ENCODE measurements around the gene GARIN5B. TPM values are rescaled to one million over a fixed set of nuclear protein-coding genes. Genes with fewer than 3 reads are reported as not detected.

Gene GARIN5B
- total and polyA plus RNA-seq, 2 donors (not counting 1 experiment from before 2014, with no cell fraction given) = not detected

Other genes with a start within 250 kb of the GARIN5B start
- 174 and 179 TPM in 2 replicates for gene PPP1R12C, start 245.6 kb downstream of the GARIN5B start, total RNA-seq
- gene PPP1R12C, start 245.6 kb downstream of the GARIN5B start, polyA plus RNA-seq = 145 and 231 TPM in 2 replicates
- gene TNNT1, start 214.1 kb downstream of the GARIN5B start, total RNA-seq = not detected in 2 replicates
- not detected in 2 replicates for gene TNNT1, start 214.1 kb downstream of the GARIN5B start, polyA plus RNA-seq
- gene TNNI3, start 205.5 kb downstream of the GARIN5B start, total RNA-seq = not detected in 2 replicates
- gene TNNI3, start 205.5 kb downstream of the GARIN5B start, polyA plus RNA-seq = not detected in 2 replicates
- not detected in 2 replicates for gene DNAAF3, start 196.6 kb downstream of the GARIN5B start, total RNA-seq
- gene DNAAF3, start 196.6 kb downstream of the GARIN5B start, polyA plus RNA-seq = not detected in 2 replicates
- gene SYT5, start 183.0 kb downstream of the GARIN5B start, total RNA-seq = 0.94 and 1.2 TPM in 2 replicates
- gene SYT5, start 183.0 kb downstream of the GARIN5B start, polyA plus RNA-seq = 0.27 and 1.5 TPM in 2 replicates
- gene PTPRH, start 153.8 kb downstream of the GARIN5B start, total RNA-seq = not detected in 2 replicates
- gene PTPRH, start 153.8 kb downstream of the GARIN5B start, polyA plus RNA-seq = not detected in 2 replicates
- gene TMEM86B, start 134.5 kb downstream of the GARIN5B start, total RNA-seq = 19.4 and 20.7 TPM in 2 replicates
- 13.6 and 14.5 TPM in 2 replicates for gene TMEM86B, start 134.5 kb downstream of the GARIN5B start, polyA plus RNA-seq
- gene PPP6R1, start 104.2 kb downstream of the GARIN5B start, total RNA-seq = 193 and 195 TPM in 2 replicates
- gene PPP6R1, start 104.2 kb downstream of the GARIN5B start, polyA plus RNA-seq = 122 and 125 TPM in 2 replicates
- gene HSPBP1, start 83.2 kb downstream of the GARIN5B start, total RNA-seq = 15.6 and 18.2 TPM in 2 replicates
- gene HSPBP1, start 83.2 kb downstream of the GARIN5B start, polyA plus RNA-seq = 18.9 and 19.0 TPM in 2 replicates
- gene BRSK1, start 79.3 kb downstream of the GARIN5B start, total RNA-seq = 0.94 and 1.7 TPM in 2 replicates
- 1.4 and 4.0 TPM in 2 replicates for gene BRSK1, start 79.3 kb downstream of the GARIN5B start, polyA plus RNA-seq
- gene TMEM150B, start 37.9 kb downstream of the GARIN5B start, total RNA-seq = not detected in 2 replicates
- gene TMEM150B, start 37.9 kb downstream of the GARIN5B start, polyA plus RNA-seq = 1.4 TPM in 1 of 2 replicates, not detected in the other
- 19.6 and 22.2 TPM in 2 replicates for gene KMT5C, start 23.4 kb downstream of the GARIN5B start, total RNA-seq
- 23.6 and 37.8 TPM in 2 replicates for gene KMT5C, start 23.4 kb downstream of the GARIN5B start, polyA plus RNA-seq
- not detected in 2 replicates for gene COX6B2, start 8.5 kb downstream of the GARIN5B start, total RNA-seq
- 0.07 TPM in 1 of 2 replicates, not detected in the other for gene COX6B2, start 8.5 kb downstream of the GARIN5B start, polyA plus RNA-seq
- gene IL11, start 7.2 kb upstream of the GARIN5B start, total RNA-seq = not detected in 2 replicates
- gene IL11, start 7.2 kb upstream of the GARIN5B start, polyA plus RNA-seq = 0.13 TPM in 1 of 2 replicates, not detected in the other
- gene TMEM190, start 13.6 kb upstream of the GARIN5B start, total RNA-seq = not detected in 2 replicates
- not detected in 2 replicates for gene TMEM190, start 13.6 kb upstream of the GARIN5B start, polyA plus RNA-seq
- gene TMEM238, start 21.0 kb upstream of the GARIN5B start, total RNA-seq = 4.3 and 4.7 TPM in 2 replicates
- 0.76 and 2.7 TPM in 2 replicates for gene TMEM238, start 21.0 kb upstream of the GARIN5B start, polyA plus RNA-seq
- 2,397 and 2,578 TPM in 2 replicates for gene RPL28, start 22.7 kb upstream of the GARIN5B start, total RNA-seq
- 4,661 and 8,441 TPM in 2 replicates for gene RPL28, start 22.7 kb upstream of the GARIN5B start, polyA plus RNA-seq
- gene UBE2S, start 44.5 kb upstream of the GARIN5B start, total RNA-seq = 20.6 and 29.0 TPM in 2 replicates
- 50.0 and 72.7 TPM in 2 replicates for gene UBE2S, start 44.5 kb upstream of the GARIN5B start, polyA plus RNA-seq
- gene SHISA7, start 80.0 kb upstream of the GARIN5B start, total RNA-seq = not detected in 2 replicates
- 0.06 TPM in 1 of 2 replicates, not detected in the other for gene SHISA7, start 80.0 kb upstream of the GARIN5B start, polyA plus RNA-seq
- 10.0 and 11.1 TPM in 2 replicates for gene ISOC2, start 98.4 kb upstream of the GARIN5B start, total RNA-seq
- 13.5 and 27.6 TPM in 2 replicates for gene ISOC2, start 98.4 kb upstream of the GARIN5B start, polyA plus RNA-seq
- not detected in 2 replicates for gene C19orf85, start 101.5 kb upstream of the GARIN5B start, total RNA-seq
- not detected in 2 replicates for gene C19orf85, start 101.5 kb upstream of the GARIN5B start, polyA plus RNA-seq
- gene ZNF628, start 113.4 kb upstream of the GARIN5B start, total RNA-seq = 13.3 and 15.5 TPM in 2 replicates
- 18.3 and 28.6 TPM in 2 replicates for gene ZNF628, start 113.4 kb upstream of the GARIN5B start, polyA plus RNA-seq
- gene NAT14, start 121.9 kb upstream of the GARIN5B start, total RNA-seq = 10.7 and 12.6 TPM in 2 replicates
- gene NAT14, start 121.9 kb upstream of the GARIN5B start, polyA plus RNA-seq = 15.1 and 23.2 TPM in 2 replicates
- gene SSC5D, start 125.2 kb upstream of the GARIN5B start, total RNA-seq = 0.44 and 0.58 TPM in 2 replicates
- 0.22 and 0.46 TPM in 2 replicates for gene SSC5D, start 125.2 kb upstream of the GARIN5B start, polyA plus RNA-seq
- not detected in 2 replicates for gene SBK2, start 173.9 kb upstream of the GARIN5B start, total RNA-seq
- not detected in 2 replicates for gene SBK2, start 173.9 kb upstream of the GARIN5B start, polyA plus RNA-seq
- gene SBK3, start 182.3 kb upstream of the GARIN5B start, total RNA-seq = not detected in 2 replicates
- gene SBK3, start 182.3 kb upstream of the GARIN5B start, polyA plus RNA-seq = not detected in 2 replicates
- gene ZNF579, start 217.6 kb upstream of the GARIN5B start, total RNA-seq = 10.3 and 10.8 TPM in 2 replicates
- 3.7 and 6.7 TPM in 2 replicates for gene ZNF579, start 217.6 kb upstream of the GARIN5B start, polyA plus RNA-seq
- 21.4 and 26.4 TPM in 2 replicates for gene FIZ1, start 236.3 kb upstream of the GARIN5B start, total RNA-seq
- 7.4 and 8.0 TPM in 2 replicates for gene FIZ1, start 236.3 kb upstream of the GARIN5B start, polyA plus RNA-seq
- 21.2 and 23.8 TPM in 2 replicates for gene ZNF524, start 237.0 kb upstream of the GARIN5B start, total RNA-seq
- 18.0 and 27.4 TPM in 2 replicates for gene ZNF524, start 237.0 kb upstream of the GARIN5B start, polyA plus RNA-seq
- 22.7 TPM in 2 replicates for gene ZNF865, start 242.4 kb upstream of the GARIN5B start, total RNA-seq
- gene ZNF865, start 242.4 kb upstream of the GARIN5B start, polyA plus RNA-seq = 9.9 and 11.3 TPM in 2 replicates

Data from B cell (primary cell).